ENCODE results near the gene DOHH.

GRCh38 chr19:3453840-3454239 lies 46.6 kb downstream of the DOHH start:
- no peak for TF ChIP-seq CTCF (IDR thresholded peaks at IDR 0.05)
- no peak for TF ChIP-seq POLR2A (IDR thresholded peaks at IDR 0.05)
- no peak for TF ChIP-seq POLR2AphosphoS5 (IDR thresholded peaks at IDR 0.05)

Measured in sigmoid colon (tissue), 4 donors.